Omental fat pad (tissue), 4 donors: Measurements from ENCODE around the gene NLGN4X. TPM values are rescaled to one million over a fixed set of nuclear protein-coding genes. Genes with fewer than 3 reads are reported as not detected.

Source experiments
- ATAC-seq: fragments of 150-250 bp; one replicate; pipeline ENCODE4 v1.9.1; 2016; ENCODE audit warnings: mild to moderate bottlenecking, moderate library complexity; ENCODE audit not compliant: low FRiP score
- DNase-seq: peaks from one replicate; pipeline ENCODE4 v3.0.0-alpha.2; 2019; ENCODE audit warnings: low spot score
- total RNA-seq, 4 donors: library from RNA; depleted of rRNA; stranded (reverse); fragments of >200 nt; gene quantifications; one replicate each; pipeline ENCODE4 v1.1.0, GENCODE V29; 2016
- TF ChIP-seq, protein P1 (sequence below), 3 donors: fragments of 450-650 bp; IDR thresholded peaks; one replicate each; pipeline ENCODE4 v1.5.1; 2016 to 2017; ENCODE audit warnings: antibody characterized with exemption in 3 of 3, mild to moderate bottlenecking in 3 of 3, moderate library complexity in 2 of 3

NLGN4X gene
- total RNA-seq, 4 donors from 2014 or later: 2.9 to 14.8 (median 5.5) TPM

DNA sequence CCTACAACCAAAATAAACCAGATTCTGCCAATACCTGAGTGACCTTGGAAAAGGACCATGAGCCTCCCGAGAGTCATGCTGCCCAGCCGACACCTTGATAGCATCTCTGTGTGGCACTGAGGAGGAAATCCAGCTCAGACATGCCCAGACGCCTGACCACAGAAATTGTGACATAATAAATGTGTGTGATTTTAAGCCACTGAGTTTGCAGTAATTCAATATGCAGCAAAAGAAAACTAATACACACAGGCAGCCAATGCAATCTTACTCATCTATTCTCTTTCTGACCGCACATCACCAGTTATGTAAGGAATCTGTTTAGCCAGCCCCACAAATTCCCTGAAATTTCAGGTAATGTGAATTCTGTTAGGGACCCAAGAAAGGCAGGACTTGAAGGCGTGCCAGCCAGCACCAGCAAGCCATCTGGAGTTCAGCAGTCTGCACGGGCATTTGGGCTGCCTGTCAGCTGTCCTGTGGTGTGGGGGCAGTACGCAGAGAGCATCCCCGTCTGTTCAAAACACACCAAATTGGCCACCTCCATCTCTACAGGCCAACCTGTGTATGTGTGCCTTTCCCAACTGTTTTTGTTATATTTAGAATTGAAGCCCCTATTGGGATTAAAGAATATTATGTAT is 176.4 kb downstream of the NLGN4X start:
- ATAC-seq (no peak), DNase-seq (no peak)
- TF ChIP-seq, protein P1, sequence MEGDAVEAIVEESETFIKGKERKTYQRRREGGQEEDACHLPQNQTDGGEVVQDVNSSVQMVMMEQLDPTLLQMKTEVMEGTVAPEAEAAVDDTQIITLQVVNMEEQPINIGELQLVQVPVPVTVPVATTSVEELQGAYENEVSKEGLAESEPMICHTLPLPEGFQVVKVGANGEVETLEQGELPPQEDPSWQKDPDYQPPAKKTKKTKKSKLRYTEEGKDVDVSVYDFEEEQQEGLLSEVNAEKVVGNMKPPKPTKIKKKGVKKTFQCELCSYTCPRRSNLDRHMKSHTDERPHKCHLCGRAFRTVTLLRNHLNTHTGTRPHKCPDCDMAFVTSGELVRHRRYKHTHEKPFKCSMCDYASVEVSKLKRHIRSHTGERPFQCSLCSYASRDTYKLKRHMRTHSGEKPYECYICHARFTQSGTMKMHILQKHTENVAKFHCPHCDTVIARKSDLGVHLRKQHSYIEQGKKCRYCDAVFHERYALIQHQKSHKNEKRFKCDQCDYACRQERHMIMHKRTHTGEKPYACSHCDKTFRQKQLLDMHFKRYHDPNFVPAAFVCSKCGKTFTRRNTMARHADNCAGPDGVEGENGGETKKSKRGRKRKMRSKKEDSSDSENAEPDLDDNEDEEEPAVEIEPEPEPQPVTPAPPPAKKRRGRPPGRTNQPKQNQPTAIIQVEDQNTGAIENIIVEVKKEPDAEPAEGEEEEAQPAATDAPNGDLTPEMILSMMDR (IDR thresholded peaks at IDR 0.05): no peak

DNA sequence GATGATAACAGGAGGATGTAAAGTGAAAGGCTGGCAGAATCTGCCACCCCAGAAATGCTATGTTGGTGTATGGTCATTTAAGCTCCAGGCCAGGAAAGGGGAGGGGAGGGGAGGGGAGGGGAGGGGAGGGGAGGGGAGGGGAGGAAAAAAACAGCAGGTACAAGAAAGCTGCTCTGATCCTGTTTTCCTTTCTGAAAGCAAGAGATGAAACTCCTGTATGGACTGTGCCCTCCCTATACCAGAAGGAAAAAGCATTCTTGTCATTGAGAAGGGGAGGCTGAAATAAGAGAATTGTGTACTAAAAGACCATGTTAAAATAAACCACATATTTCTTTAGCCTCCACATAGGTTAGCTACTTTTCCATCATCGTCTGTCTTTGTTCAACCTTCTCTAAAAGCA is 179.5 kb downstream of the NLGN4X start:
- TF ChIP-seq, protein P1 (IDR thresholded peaks at IDR 0.05): no peak
- ATAC-seq (no peak), DNase-seq (no peak)

DNA sequence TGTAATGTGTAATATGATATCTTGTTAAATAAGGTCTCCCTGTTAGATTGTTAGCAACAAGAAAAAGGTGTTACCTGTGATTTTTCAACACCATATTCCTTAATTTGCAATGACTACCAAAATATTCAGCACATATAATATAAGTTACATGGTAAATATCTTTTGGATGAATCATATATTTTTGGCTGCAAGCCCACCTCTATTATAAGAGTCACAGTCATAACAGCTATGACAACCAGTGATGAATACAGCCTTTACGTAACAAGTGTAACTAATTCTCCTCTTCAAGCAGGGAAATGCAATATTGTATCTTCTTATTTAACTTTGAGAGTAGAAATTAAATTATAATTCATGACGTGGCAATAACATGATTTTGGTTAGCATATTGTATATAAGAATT is 187.0 kb downstream of the NLGN4X start:
- DNase-seq (no peak), ATAC-seq (no peak)
- TF ChIP-seq, protein P1 (IDR thresholded peaks at IDR 0.05): no peak

DNA sequence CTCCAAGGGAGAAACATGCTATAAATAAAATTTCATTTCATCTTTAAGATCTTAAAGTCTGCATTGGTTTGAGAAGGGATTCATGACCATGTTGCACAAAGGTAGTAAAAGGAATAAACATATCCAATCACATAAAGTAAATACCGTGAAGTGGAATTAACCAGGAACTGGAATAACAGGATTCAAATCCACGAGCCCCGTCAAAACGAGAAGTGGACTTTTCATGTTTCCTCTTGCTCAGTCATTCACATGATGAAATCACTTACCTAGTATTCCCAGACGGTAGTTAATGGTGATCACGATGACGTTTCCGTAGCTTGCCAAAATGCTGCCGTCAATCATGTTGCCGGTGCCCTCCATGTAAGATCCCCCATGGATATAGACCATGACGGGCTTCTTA is 199.7 kb downstream of the NLGN4X start:
- DNase-seq: no peak
- TF ChIP-seq, protein P1 (IDR thresholded peaks at IDR 0.05): no peak
- ATAC-seq: no peak

DNA sequence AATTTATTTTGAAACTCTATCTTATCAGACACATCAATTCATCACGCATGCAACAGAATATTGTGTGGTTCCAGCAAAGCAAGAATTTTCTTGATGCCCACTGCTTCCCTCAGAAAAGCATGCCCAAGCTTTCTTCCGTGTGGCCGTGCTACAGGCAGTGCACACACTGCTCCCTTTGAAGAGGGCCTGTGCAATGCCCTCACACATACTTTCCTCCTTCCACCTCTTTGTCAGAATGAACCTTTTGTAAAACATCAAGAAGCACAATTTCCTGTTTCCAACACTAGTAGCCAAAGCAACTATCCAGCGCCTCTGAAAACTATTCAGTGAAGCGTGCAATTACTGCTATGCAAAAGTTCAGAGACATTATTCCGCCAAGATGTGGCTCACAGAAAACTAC is 201.7 kb downstream of the NLGN4X start:
- DNase-seq (no peak), ATAC-seq (no peak)
- TF ChIP-seq, protein P1 (IDR thresholded peaks at IDR 0.05): no peak

DNA sequence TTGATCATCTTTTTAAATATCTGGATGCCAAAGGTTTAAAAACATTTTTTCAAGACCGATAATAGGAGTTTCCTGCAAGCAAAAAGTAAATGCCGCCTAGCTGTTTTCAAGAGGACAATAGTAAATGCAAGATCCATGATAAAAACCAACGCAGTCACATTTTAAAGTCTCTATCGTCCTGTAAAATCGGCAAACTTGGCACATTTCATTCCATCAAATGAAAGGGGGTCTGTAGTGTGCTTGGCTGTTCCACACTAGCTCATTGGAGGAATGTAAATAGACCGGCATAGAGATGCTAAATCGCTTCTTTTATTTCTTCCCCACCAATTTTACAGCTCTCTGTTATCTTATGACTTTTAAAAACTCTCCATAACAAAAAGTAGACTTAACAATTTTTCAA is 202.2 kb downstream of the NLGN4X start:
- ATAC-seq (no peak), DNase-seq (no peak)
- TF ChIP-seq, protein P1 (IDR thresholded peaks at IDR 0.05): no peak

DNA sequence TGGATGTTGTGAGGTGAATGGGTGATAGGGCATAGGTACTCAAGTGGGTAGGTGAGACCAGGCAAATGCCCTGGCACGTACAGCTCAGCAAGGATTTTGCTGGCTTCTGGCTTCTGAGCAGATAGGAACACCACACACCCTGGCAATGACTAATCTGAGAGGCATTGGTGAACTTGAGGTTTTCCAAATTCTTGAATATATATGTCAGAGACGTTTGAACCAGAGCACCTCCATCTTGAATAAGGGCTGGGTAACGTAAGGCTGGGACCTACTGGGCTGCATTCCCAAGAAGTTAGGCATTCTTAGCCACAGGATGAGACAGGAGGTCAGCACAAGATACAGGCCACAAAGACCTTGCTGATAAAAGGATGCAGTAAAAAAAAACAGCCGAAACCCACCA is 204.5 kb downstream of the NLGN4X start:
- TF ChIP-seq, protein P1 (IDR thresholded peaks at IDR 0.05): no peak
- no peak for ATAC-seq
- no peak for DNase-seq
